Liver (tissue), 9 donors: ENCODE results near the gene SERTAD3. TPM values are rescaled to one million over a fixed set of nuclear protein-coding genes. Genes with fewer than 3 reads are reported as not detected.

Experiments
- DNase-seq: peaks from one replicate; pipeline ENCODE4 v3.0.0-alpha.2; 2017; ENCODE audit warnings: low spot score
- H3K27ac ChIP-seq, 2 donors: one replicate each; pipeline ENCODE4 v1.7.0; 2013; ENCODE audit warnings: inconsistent platforms in 2 of 2, low read length in 2 of 2, control low read depth in 1 of 2, low read depth in 1 of 2, mild to moderate bottlenecking in 1 of 2
- H3K27me3 ChIP-seq, 4 donors: one replicate each; pipeline versions ENCODE4 v1.6.1 to v1.7.0; 2013; ENCODE audit warnings: low read length in 3 of 4, inconsistent platforms in 1 of 4, mild to moderate bottlenecking in 1 of 4, moderate library complexity in 1 of 4; ENCODE audit not compliant: control insufficient read depth in 4 of 4, insufficient read depth in 4 of 4
- H3K36me3 ChIP-seq, 4 donors: one replicate each; pipeline versions ENCODE4 v1.6.1 to v1.7.0; 2013; ENCODE audit warnings: low read length in 3 of 4, mild to moderate bottlenecking in 3 of 4, low read depth in 1 of 4, moderate library complexity in 1 of 4; ENCODE audit not compliant: control insufficient read depth in 4 of 4, insufficient read depth in 3 of 4
- H3K4me1 ChIP-seq, 4 donors: one replicate each; pipeline versions ENCODE4 v1.6.1 to v1.7.0; 2013; ENCODE audit warnings: low read length in 3 of 4, mild to moderate bottlenecking in 3 of 4, moderate library complexity in 1 of 4; ENCODE audit not compliant: control insufficient read depth in 4 of 4, insufficient read depth in 4 of 4
- H3K4me3 ChIP-seq, 3 donors: one replicate each; pipeline versions ENCODE4 v1.6.1 to v1.7.0; 2013; ENCODE audit warnings: low read length in 3 of 3, control low read depth in 1 of 3, low read depth in 1 of 3, mild to moderate bottlenecking in 1 of 3
- H3K9ac ChIP-seq, 2 donors: one replicate each; pipeline ENCODE4 v1.7.0; 2013; ENCODE audit warnings: low read length in 2 of 2, mild to moderate bottlenecking in 2 of 2, moderate library complexity in 2 of 2, control low read depth in 1 of 2, low read depth in 1 of 2
- H3K9me3 ChIP-seq, 4 donors: one replicate each; pipeline versions ENCODE4 v1.6.1 to v1.7.0; 2013; ENCODE audit warnings: low read length in 3 of 4; ENCODE audit not compliant: control insufficient read depth in 4 of 4
- ATF3 ChIP-seq: IDR thresholded peaks from 2 replicates; pipeline ENCODE4 v1.6.1; 2016; ENCODE audit warnings: antibody characterized with exemption
- EGR1 ChIP-seq, 2 donors: IDR thresholded peaks; 2 replicates each; pipeline ENCODE4 v1.6.1; 2016 to 2018; ENCODE audit warnings: antibody characterized with exemption in 2 of 2, low read depth in 2 of 2
- FOXA1 ChIP-seq: IDR thresholded peaks from 2 replicates; pipeline ENCODE4 v1.6.1; 2016; ENCODE audit warnings: antibody characterized with exemption
- FOXA2 ChIP-seq: IDR thresholded peaks from 2 replicates; pipeline ENCODE4 v1.6.1; 2016; ENCODE audit warnings: antibody characterized with exemption
- GABPA ChIP-seq, 2 donors: IDR thresholded peaks in 1 of 2; conservative IDR thresholded peaks in 1 of 2; 2 replicates each; pipeline ENCODE4 v1.6.1; 2016; ENCODE audit warnings: antibody characterized with exemption in 2 of 2, mild to moderate bottlenecking in 1 of 2, moderate library complexity in 1 of 2
- HNF4A ChIP-seq, 2 donors: conservative IDR thresholded peaks; 2 replicates each; pipeline ENCODE4 v1.6.1; 2016; ENCODE audit warnings: antibody characterized with exemption in 2 of 2, mild to moderate bottlenecking in 2 of 2
- HNF4G ChIP-seq: IDR thresholded peaks from 2 replicates; pipeline ENCODE4 v1.6.1; 2016; ENCODE audit warnings: antibody characterized with exemption
- JUND ChIP-seq, 2 donors: IDR thresholded peaks; 2 replicates each; pipeline ENCODE4 v1.6.1; 2016; ENCODE audit warnings: antibody characterized with exemption in 2 of 2
- MAX ChIP-seq: IDR thresholded peaks from 2 replicates; pipeline ENCODE4 v1.6.1; 2016; ENCODE audit warnings: antibody characterized with exemption
- NR2F2 ChIP-seq: IDR thresholded peaks from 2 replicates; pipeline ENCODE4 v1.6.1; 2016; ENCODE audit warnings: antibody characterized with exemption
- RAD21 ChIP-seq, 2 donors: IDR thresholded peaks; 2 replicates each; pipeline ENCODE4 v1.6.1; 2016; ENCODE audit warnings: antibody characterized with exemption in 2 of 2, mild to moderate bottlenecking in 2 of 2
- RXRA ChIP-seq, 2 donors: IDR thresholded peaks; 2 replicates each; pipeline ENCODE4 v1.6.1; 2017 to 2018; ENCODE audit warnings: antibody characterized with exemption in 2 of 2, mild to moderate bottlenecking in 1 of 2
- SP1 ChIP-seq: IDR thresholded peaks from 2 replicates; pipeline ENCODE4 v1.6.1; 2018; ENCODE audit warnings: antibody characterized with exemption, mild to moderate bottlenecking
- TAF1 ChIP-seq: conservative IDR thresholded peaks from 2 replicates; pipeline ENCODE4 v1.6.1; 2016; ENCODE audit warnings: antibody characterized with exemption, mild to moderate bottlenecking
- YY1 ChIP-seq: IDR thresholded peaks from 2 replicates; pipeline ENCODE4 v1.6.1; 2016; ENCODE audit warnings: antibody characterized with exemption, mild to moderate bottlenecking
- WGBS: extraction: QIAGEN DNeasy Blood & Tissue Kit; methylation state at CpG from one replicate; pipeline ENCODE4 v1.1.7; 2013; 5-methylcytosine and 5-hydroxymethylcytosine counted together
- polyA plus RNA-seq, 2 donors: library from polyadenylated mRNA; stranded (reverse) in 1 of 2; unstranded in 1 of 2; fragments of 200-250 nt in 1 of 2; fragments of >200 nt in 1 of 2; fragmentation: Nextera tagmentation in 1 of 2; extraction: Ambion mirVana in 1 of 2; gene quantifications; one replicate each; pipeline versions ENCODE4 v1.2.1 to v1.2.3, GENCODE V29; 2013 to 2015
- total RNA-seq, 2 donors: library from RNA; depleted of rRNA; stranded (reverse); fragments of >200 nt; gene quantifications; one replicate each; pipeline ENCODE4 v1.2.3, GENCODE V29; 2014
- TF ChIP-seq, protein P1 (sequence below): fragments of 150-350 bp; IDR thresholded peaks from 2 replicates; pipeline ENCODE4 v1.5.1; 2017; ENCODE audit warnings: improper control_type of control experiment, low read depth, low read length; ENCODE audit not compliant: missing input control
- TF ChIP-seq, protein P2 (sequence below): IDR thresholded peaks from 2 replicates; pipeline ENCODE4 v1.6.1; 2016; ENCODE audit warnings: antibody characterized with exemption, mild to moderate bottlenecking
- TF ChIP-seq, protein P3 (sequence below): IDR thresholded peaks from 2 replicates; pipeline ENCODE4 v1.6.1; 2016; ENCODE audit warnings: antibody characterized with exemption
- donor health status: healthy.
- donor health status: healthy.
- donor health status: healthy.
- donor health status: healthy.
- donor health status: healthy.

SERTAD3 gene
- total and polyA plus RNA-seq, 4 donors, result 6.1 to 8.9 (median 6.9) TPM

GRCh38 chr19:40460185-40460584 is 16.1 kb upstream of the SERTAD3 start:
- H3K27ac ChIP-seq, result no peak overlapping the region
- TF ChIP-seq RXRA (IDR thresholded peaks at IDR 0.05) (no peak), YY1 (no peak), RAD21 (IDR thresholded peaks at IDR 0.05) (no peak)
- TF ChIP-seq, protein P1, sequence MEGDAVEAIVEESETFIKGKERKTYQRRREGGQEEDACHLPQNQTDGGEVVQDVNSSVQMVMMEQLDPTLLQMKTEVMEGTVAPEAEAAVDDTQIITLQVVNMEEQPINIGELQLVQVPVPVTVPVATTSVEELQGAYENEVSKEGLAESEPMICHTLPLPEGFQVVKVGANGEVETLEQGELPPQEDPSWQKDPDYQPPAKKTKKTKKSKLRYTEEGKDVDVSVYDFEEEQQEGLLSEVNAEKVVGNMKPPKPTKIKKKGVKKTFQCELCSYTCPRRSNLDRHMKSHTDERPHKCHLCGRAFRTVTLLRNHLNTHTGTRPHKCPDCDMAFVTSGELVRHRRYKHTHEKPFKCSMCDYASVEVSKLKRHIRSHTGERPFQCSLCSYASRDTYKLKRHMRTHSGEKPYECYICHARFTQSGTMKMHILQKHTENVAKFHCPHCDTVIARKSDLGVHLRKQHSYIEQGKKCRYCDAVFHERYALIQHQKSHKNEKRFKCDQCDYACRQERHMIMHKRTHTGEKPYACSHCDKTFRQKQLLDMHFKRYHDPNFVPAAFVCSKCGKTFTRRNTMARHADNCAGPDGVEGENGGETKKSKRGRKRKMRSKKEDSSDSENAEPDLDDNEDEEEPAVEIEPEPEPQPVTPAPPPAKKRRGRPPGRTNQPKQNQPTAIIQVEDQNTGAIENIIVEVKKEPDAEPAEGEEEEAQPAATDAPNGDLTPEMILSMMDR, result no peak
- H3K4me3 ChIP-seq, result no peak overlapping the region
- no peaks in the 10 kb centered on the region for H3K27me3 ChIP-seq
- no peaks in the 10 kb centered on the region for H3K9me3 ChIP-seq
- peaks cover 0 to 10% (median 2%) of the 10 kb centered on the region in 4 donors for H3K36me3 ChIP-seq
- H3K4me1 ChIP-seq, result peaks cover 0 to 36% (median 25%) of the 10 kb centered on the region in 4 donors
- WGBS, result 90% methylated on average over 3 of the region's 3 CpGs
- H3K9ac ChIP-seq, result no peak overlapping the region
- no peak for DNase-seq

- TF ChIP-seq HNF4A (conservative IDR thresholded peaks at IDR 0.05) (no peak), FOXA1 (no peak), NR2F2 (no peak), GABPA (IDR thresholded peaks at IDR 0.05 in 1 of 2, conservative IDR thresholded peaks at IDR 0.05 in 1 of 2) (no peak), EGR1 (IDR thresholded peaks at IDR 0.05; ENCODE audit: low read depth in 2 of 2) (no peak), MAX (no peak), TAF1 (no peak), ATF3 (no peak), HNF4G (no peak), RAD21 (IDR thresholded peaks at IDR 0.05) (no peak), FOXA2 (no peak), RXRA (IDR thresholded peaks at IDR 0.05) (no peak), YY1 (no peak), SP1 (no peak), JUND (IDR thresholded peaks at IDR 0.05) (no peak)
- TF ChIP-seq, protein P1, result no peak
- TF ChIP-seq, protein P2, sequence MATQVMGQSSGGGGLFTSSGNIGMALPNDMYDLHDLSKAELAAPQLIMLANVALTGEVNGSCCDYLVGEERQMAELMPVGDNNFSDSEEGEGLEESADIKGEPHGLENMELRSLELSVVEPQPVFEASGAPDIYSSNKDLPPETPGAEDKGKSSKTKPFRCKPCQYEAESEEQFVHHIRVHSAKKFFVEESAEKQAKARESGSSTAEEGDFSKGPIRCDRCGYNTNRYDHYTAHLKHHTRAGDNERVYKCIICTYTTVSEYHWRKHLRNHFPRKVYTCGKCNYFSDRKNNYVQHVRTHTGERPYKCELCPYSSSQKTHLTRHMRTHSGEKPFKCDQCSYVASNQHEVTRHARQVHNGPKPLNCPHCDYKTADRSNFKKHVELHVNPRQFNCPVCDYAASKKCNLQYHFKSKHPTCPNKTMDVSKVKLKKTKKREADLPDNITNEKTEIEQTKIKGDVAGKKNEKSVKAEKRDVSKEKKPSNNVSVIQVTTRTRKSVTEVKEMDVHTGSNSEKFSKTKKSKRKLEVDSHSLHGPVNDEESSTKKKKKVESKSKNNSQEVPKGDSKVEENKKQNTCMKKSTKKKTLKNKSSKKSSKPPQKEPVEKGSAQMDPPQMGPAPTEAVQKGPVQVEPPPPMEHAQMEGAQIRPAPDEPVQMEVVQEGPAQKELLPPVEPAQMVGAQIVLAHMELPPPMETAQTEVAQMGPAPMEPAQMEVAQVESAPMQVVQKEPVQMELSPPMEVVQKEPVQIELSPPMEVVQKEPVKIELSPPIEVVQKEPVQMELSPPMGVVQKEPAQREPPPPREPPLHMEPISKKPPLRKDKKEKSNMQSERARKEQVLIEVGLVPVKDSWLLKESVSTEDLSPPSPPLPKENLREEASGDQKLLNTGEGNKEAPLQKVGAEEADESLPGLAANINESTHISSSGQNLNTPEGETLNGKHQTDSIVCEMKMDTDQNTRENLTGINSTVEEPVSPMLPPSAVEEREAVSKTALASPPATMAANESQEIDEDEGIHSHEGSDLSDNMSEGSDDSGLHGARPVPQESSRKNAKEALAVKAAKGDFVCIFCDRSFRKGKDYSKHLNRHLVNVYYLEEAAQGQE, result no peak
- TF ChIP-seq, protein P3, sequence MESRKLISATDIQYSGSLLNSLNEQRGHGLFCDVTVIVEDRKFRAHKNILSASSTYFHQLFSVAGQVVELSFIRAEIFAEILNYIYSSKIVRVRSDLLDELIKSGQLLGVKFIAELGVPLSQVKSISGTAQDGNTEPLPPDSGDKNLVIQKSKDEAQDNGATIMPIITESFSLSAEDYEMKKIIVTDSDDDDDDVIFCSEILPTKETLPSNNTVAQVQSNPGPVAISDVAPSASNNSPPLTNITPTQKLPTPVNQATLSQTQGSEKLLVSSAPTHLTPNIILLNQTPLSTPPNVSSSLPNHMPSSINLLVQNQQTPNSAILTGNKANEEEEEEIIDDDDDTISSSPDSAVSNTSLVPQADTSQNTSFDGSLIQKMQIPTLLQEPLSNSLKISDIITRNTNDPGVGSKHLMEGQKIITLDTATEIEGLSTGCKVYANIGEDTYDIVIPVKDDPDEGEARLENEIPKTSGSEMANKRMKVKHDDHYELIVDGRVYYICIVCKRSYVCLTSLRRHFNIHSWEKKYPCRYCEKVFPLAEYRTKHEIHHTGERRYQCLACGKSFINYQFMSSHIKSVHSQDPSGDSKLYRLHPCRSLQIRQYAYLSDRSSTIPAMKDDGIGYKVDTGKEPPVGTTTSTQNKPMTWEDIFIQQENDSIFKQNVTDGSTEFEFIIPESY, result no peak
- 98% methylated on average over 3 of the region's 3 CpGs for WGBS
- no peak overlapping the region for H3K9ac ChIP-seq
- H3K27ac ChIP-seq, result no peak overlapping the region
- H3K36me3 ChIP-seq, result peaks cover 2 to 14% (median 3%) of the 10 kb centered on the region in 4 donors
- H3K4me1 ChIP-seq, result peaks cover 0 to 21% (median 17%) of the 10 kb centered on the region in 4 donors
- no peaks in the 10 kb centered on the region for H3K27me3 ChIP-seq
- DNase-seq, result no peak
- no peaks in the 10 kb centered on the region for H3K9me3 ChIP-seq
- H3K4me3 ChIP-seq, result no peak overlapping the region
Measured at GRCh38 chr19:40458597-40458974, 14.5 kb upstream of the SERTAD3 start.
